ACC112 (cell line): ENCODE results near the gene IMMP2L.

Experiments used
- H2AFZ ChIP-seq: fragments of 200-600 bp; sonication (generic); one replicate; pipeline ENCODE4 v1.6.0; 2017; ENCODE audit warnings: antibody characterized with exemption, low read length; ENCODE audit not compliant: unreplicated experiment
- H3K27ac ChIP-seq: fragments of 200-600 bp; sonication (generic); 2 replicates; pipeline ENCODE4 v1.5.1; 2014; ENCODE audit warnings: low read depth, mild to moderate bottlenecking, antibody characterized with exemption, low read length, moderate library complexity
- H3K27me3 ChIP-seq: fragments of 200-600 bp; sonication (generic); 2 replicates; pipeline ENCODE4 v1.6.1; 2014; ENCODE audit warnings: mild to moderate bottlenecking, antibody characterized with exemption, low read length, moderate library complexity, mixed read lengths; ENCODE audit not compliant: insufficient read depth
- H3K36me3 ChIP-seq: fragments of 200-600 bp; sonication (generic); 2 replicates; pipeline ENCODE4 v1.6.1; 2016; ENCODE audit warnings: mild to moderate bottlenecking, antibody characterized with exemption, low read length, moderate library complexity, mixed read lengths; ENCODE audit not compliant: insufficient read depth
- H3K4me1 ChIP-seq: fragments of 200-600 bp; sonication (generic); one replicate; pipeline ENCODE4 v1.6.1; 2016; ENCODE audit warnings: low read length, mixed read lengths; ENCODE audit not compliant: insufficient read depth, unreplicated experiment, control insufficient read depth
- H3K4me3 ChIP-seq: fragments of 200-600 bp; sonication (generic); 2 replicates; pipeline ENCODE4 v1.5.1; 2014; ENCODE audit warnings: mild to moderate bottlenecking, low read depth, low read length
- H3K79me2 ChIP-seq: fragments of 200-600 bp; sonication (generic); one replicate; pipeline ENCODE4 v1.6.0; 2016; ENCODE audit warnings: low read length; ENCODE audit not compliant: control insufficient read depth, unreplicated experiment, insufficient read depth

IMMP2L gene

DNA sequence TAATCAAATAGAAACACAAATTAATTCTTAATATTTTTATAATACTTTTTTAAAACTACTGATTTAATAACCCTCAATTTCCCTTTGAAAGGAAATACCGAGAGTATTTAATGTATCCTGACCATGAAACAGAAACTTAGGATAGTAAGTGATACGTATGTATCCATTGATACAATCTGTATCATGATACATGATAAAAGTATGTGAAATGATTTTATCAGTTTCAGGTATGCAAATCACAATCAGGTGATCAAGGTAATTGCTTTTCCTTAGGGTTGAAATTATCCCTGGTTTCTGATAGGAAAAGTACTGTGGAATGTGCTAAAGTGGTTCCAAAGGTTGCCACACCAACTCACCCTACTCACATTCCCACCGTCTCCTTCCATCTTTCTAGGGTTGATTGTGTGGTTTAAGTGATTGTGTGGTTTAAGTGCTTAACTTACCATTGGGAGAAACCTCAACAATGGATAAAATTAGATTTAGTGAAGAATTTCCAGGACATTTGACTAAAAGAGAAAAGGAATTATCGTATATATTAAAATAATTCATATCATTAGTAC, 333.0 kb downstream of the IMMP2L start:
- Histone ChIP-seq H3K27ac (no peak overlapping the region), H3K79me2 (no peaks in the 10 kb centered on the region), H3K4me1 (peaks cover 29% of the 10 kb centered on the region), H3K4me3 (no peak overlapping the region), H3K36me3 (no peaks in the 10 kb centered on the region), H2AFZ (no peak overlapping the region), H3K27me3 (no peaks in the 10 kb centered on the region)

DNA sequence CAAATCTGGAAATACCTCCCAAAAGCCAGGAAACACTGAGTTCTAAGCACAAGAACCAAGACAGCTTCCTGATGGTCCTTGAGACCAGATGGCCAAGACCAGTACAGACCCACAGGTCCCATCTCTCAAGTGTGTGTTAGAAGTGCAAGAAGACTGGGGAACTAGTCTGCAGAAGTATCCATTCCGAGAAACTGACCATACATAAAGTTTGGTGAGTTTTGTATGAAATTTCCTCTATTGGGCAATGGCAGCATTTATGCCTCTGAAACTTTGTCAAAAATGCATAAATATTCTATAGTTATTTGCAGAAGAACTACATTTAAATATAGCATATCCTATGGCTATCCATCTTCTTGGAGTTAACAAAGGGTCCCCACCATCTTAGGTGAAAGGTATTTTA, 333.9 kb downstream of the IMMP2L start:
- Histone ChIP-seq H3K27me3 (no peaks in the 10 kb centered on the region), H3K79me2 (no peaks in the 10 kb centered on the region), H3K4me3 (no peak overlapping the region)

DNA sequence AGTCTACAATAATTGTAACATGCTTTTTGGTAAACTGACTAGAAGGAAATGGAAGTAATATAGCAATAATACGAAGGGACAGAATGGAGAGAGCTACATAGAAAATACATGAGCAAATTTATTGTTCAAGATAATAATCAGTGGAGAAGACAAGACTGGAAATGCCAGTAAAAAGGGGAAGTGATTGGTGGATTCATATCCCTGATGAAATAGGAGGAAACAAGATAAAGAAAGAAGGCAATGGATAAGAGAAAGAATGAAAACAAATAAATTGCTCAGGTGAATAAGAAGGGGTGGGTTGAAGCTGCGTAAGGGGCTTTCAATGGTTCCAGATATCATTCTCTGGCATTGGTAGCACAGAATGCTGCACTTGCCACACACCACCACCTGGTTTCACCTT, 335.5 kb downstream of the IMMP2L start:
- H3K4me3 ChIP-seq = no peak overlapping the region
- no peak overlapping the region for H2AFZ ChIP-seq
- no peaks in the 10 kb centered on the region for H3K79me2 ChIP-seq
- H3K4me1 ChIP-seq = peaks cover 24% of the 10 kb centered on the region
- H3K27me3 ChIP-seq = no peaks in the 10 kb centered on the region
- H3K27ac ChIP-seq = no peak overlapping the region
- no peaks in the 10 kb centered on the region for H3K36me3 ChIP-seq

More for the DNA sequence above, 333.9 kb downstream of the IMMP2L start:
- H2AFZ ChIP-seq = no peak overlapping the region
- peaks cover 33% of the 10 kb centered on the region for H3K4me1 ChIP-seq
- no peaks in the 10 kb centered on the region for H3K36me3 ChIP-seq
- H3K27ac ChIP-seq = no peak overlapping the region

DNA sequence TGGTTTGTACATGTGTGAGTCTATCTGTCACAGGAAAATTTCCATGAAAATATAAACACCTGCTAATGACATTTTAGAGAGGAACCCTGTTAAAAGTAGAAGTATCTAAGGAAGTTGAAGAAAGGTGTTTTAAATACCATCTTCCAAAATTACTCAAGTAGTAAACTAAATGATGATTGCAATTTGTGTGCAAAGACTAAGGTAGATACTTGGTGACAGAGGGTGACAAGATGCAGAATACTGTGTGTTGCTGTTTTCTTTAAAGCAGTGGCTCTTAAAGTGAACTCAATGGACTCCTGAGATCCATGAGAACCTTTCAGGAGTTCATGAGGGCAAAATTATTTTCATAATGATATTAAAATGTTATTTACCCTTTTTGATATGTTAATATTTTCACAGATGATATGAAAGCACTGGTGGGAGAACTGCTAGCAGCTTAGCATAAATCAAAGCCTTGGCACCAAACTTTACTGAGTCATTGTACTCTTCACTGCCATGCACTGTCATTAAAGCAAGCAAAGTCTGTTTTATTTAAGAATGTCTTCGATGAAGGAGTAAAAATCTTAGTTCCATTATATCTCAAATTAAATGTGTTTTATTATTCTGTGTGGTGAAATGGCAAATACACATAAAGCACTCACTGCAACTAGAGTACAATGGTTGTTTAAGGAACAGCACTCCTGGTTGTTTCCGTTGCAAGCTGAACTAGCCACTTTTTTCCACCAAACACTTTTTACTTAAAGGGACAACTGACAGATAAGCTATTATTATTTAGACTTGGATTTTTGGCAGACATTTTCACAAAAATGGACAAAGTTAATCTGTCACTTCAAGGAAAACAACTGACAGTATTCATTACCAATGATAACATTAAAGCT, 337.7 kb downstream of the IMMP2L start:
- H3K4me3 ChIP-seq = no peak overlapping the region
- no peaks in the 10 kb centered on the region for H3K36me3 ChIP-seq
- H2AFZ ChIP-seq = no peak overlapping the region
- H3K79me2 ChIP-seq = no peaks in the 10 kb centered on the region
- H3K27me3 ChIP-seq = no peaks in the 10 kb centered on the region
- peaks cover 12% of the 10 kb centered on the region for H3K4me1 ChIP-seq
- no peak overlapping the region for H3K27ac ChIP-seq

DNA sequence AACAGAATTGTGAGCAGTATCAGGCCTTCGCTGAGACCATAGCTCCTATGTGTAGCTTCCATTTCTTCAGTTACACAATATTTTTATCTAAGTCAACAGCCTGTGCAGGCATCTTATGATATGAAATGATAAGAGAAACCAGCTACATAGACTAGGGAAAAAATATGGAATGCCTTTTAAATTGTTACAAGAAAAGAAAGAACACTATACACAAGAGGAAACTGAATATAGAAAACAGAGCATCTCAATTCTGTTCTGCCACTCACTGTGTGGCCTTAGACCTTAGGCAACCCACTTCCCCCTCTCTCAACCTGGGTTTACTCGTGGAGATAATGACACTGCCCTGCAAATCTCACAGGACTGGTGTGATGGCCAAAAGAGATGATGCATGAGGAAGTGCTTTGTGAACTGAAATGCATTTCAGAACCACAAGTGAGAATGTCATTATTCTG, 338.5 kb downstream of the IMMP2L start:
- no peak overlapping the region for H2AFZ ChIP-seq
- no peaks in the 10 kb centered on the region for H3K36me3 ChIP-seq
- peaks cover 12% of the 10 kb centered on the region for H3K4me1 ChIP-seq
- no peak overlapping the region for H3K27ac ChIP-seq
- no peak overlapping the region for H3K4me3 ChIP-seq
- no peaks in the 10 kb centered on the region for H3K27me3 ChIP-seq
- H3K79me2 ChIP-seq = no peaks in the 10 kb centered on the region

DNA sequence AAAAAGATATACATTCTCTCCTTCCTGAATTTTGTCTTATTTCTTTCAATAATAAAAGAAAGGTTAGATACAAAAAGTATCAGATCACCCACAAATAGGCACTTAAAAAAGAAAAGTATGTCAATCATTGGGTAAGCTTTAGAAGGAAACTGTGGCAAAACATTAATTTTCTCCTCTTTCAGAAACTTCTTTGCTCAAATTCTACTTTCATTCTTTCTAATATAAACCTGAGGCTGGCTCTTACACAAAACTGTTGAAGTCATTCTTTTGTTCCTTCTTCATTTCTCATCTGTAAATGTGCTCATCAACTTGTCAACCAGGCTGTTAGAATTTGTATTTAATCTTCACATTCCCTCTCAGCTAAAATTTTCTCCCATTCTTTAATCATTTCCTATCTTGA, 346.7 kb downstream of the IMMP2L start:
- Histone ChIP-seq H3K4me3 (no peak overlapping the region), H3K27me3 (no peaks in the 10 kb centered on the region), H3K27ac (no peak overlapping the region), H3K36me3 (no peaks in the 10 kb centered on the region), H3K79me2 (no peaks in the 10 kb centered on the region), H2AFZ (no peak overlapping the region), H3K4me1 (peaks cover 7% of the 10 kb centered on the region)

DNA sequence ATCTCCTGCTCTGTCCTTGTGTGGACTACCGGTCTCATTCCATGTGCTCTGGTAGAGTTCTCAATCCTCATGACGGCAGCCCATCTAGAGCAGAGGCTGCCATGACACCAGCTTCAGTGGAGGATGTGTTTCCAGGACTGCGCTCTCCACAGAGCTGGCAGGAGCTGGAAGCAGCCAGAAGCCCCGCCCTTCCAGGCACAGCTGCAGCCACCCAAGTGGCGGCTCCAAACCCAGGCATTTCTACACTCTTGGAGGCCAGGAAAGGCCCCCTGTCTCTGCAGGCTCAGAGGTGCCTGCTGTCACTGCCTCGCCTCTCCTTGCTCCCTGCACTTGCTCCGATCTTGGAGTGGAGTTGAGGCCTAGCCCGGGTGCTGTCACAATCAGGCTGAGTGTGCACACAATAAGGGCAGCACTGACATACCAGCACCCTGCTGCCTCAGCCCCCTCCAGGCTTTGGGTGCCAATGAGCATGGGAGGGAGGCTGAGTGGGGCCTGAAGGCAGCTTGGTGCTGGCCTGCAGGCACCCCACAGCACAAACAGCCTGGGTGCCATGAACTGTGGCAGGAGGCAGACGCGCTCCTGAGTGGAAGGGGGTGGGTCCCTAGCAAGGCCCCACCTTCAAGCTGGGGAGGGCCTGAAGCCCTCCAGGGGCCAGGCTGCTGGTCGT, 349.3 kb downstream of the IMMP2L start:
- Histone ChIP-seq H3K27ac (no peak overlapping the region), H3K4me3 (no peak overlapping the region), H3K4me1 (peaks cover 7% of the 10 kb centered on the region), H3K27me3 (no peaks in the 10 kb centered on the region), H3K79me2 (no peaks in the 10 kb centered on the region), H2AFZ (no peak overlapping the region), H3K36me3 (no peaks in the 10 kb centered on the region)

DNA sequence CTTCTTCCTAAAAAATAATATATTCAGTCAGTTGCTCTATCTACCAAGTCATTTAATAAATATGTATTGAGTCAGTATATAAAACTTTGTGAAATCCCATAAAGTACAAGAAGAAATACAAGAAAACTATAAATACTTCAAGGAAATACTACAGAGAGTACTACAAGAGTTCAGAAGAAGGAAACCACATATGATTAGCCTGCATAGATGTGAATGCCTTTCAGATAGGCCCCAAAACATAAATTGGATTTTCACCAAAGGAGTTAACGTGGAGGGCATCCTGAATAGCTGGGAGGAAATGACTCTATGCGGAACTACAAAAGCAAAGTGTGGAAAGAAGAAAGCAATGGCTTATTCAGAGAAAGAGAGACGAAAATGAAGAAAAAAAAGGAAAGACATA, 351.3 kb downstream of the IMMP2L start:
- H3K27me3 ChIP-seq = no peaks in the 10 kb centered on the region
- H3K4me3 ChIP-seq = no peak overlapping the region; the same call in 1 of the 2 replicates
- H3K27ac ChIP-seq = peak overlapping the region; percentile 65
- no peaks in the 10 kb centered on the region for H3K36me3 ChIP-seq
- no peak overlapping the region for H2AFZ ChIP-seq
- peaks cover 7% of the 10 kb centered on the region for H3K4me1 ChIP-seq
- no peaks in the 10 kb centered on the region for H3K79me2 ChIP-seq

DNA sequence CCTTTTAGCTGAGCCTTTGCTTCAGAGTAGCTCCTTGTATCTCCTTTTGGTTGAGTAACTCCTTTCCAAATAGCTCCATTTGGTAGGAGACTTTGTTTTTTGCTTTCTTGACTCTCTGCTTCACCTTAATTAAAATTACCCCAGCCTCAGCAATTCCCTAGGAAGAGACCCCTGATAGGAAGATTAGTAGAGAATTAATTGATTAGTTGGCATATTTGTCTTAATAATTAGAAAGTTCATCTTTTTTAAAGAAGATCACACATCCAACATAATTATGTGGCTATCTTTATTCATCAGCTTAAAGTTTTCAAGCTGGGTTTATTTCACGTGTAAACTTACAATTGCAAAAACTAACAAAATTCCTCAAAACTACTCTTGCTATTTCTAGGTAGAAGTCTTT, 352.2 kb downstream of the IMMP2L start:
- Histone ChIP-seq H3K27me3 (no peaks in the 10 kb centered on the region), H3K4me1 (peaks cover 7% of the 10 kb centered on the region), H3K36me3 (no peaks in the 10 kb centered on the region)

DNA sequence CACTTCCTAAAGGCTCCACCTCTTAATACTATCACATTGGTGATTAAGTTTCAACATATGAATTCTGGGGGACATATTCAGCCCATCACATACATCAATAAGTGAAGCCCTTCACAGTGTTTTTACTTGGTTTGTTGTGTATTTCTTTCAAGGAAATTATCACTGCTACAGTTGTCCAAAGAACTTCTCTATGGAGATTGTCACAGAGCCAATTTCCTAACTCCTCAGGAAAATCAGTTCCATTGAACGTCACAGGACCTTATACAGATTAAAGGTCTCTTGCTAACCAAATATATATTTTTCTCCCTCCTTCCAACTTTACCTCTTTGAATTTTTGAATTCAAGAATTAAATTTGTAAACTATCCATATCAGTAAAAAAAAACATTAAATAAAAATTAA, 357.0 kb downstream of the IMMP2L start:
- Histone ChIP-seq H3K36me3 (no peaks in the 10 kb centered on the region), H3K27me3 (no peaks in the 10 kb centered on the region), H3K79me2 (no peaks in the 10 kb centered on the region), H2AFZ (no peak overlapping the region), H3K27ac (no peak overlapping the region), H3K4me3 (no peak overlapping the region), H3K4me1 (no peaks in the 10 kb centered on the region)

More for the DNA sequence above, 352.2 kb downstream of the IMMP2L start:
- Histone ChIP-seq H3K4me3 (no peak overlapping the region), H3K79me2 (no peaks in the 10 kb centered on the region), H2AFZ (no peak overlapping the region), H3K27ac (no peak overlapping the region)
